Transverse colon (tissue), 4 donors: Measurements from ENCODE around the gene PDXP.

Experiments used
- POLR2A ChIP-seq: fragments of 450-650 bp; IDR thresholded peaks from one replicate; pipeline ENCODE4 v1.6.1; 2016; ENCODE audit warnings: antibody characterized with exemption, mild to moderate bottlenecking, moderate library complexity
- POLR2AphosphoS5 ChIP-seq, 3 donors: sonication (generic); formaldehyde crosslinking; IDR thresholded peaks; one replicate each; pipeline ENCODE4 v1.6.1; 2016; ENCODE audit warnings: antibody characterized with exemption in 3 of 3
- TF ChIP-seq, protein P1 (sequence below), 5 experiments: fragments of 200-600 bp in 3 of 5; fragments of 450-650 bp in 2 of 5; sonication (generic) in 3 of 5; IDR thresholded peaks; 1 replicate in 2 of 5; 2 replicates in 3 of 5; pipeline ENCODE4 v1.5.1; 2016 to 2017; ENCODE audit warnings: antibody characterized with exemption in 5 of 5, inconsistent platforms in 3 of 5, mild to moderate bottlenecking in 2 of 5, moderate library complexity in 1 of 5

- TF ChIP-seq POLR2A (no peak), POLR2AphosphoS5 (IDR thresholded peaks at IDR 0.05) (no peak)
- TF ChIP-seq, protein P1, sequence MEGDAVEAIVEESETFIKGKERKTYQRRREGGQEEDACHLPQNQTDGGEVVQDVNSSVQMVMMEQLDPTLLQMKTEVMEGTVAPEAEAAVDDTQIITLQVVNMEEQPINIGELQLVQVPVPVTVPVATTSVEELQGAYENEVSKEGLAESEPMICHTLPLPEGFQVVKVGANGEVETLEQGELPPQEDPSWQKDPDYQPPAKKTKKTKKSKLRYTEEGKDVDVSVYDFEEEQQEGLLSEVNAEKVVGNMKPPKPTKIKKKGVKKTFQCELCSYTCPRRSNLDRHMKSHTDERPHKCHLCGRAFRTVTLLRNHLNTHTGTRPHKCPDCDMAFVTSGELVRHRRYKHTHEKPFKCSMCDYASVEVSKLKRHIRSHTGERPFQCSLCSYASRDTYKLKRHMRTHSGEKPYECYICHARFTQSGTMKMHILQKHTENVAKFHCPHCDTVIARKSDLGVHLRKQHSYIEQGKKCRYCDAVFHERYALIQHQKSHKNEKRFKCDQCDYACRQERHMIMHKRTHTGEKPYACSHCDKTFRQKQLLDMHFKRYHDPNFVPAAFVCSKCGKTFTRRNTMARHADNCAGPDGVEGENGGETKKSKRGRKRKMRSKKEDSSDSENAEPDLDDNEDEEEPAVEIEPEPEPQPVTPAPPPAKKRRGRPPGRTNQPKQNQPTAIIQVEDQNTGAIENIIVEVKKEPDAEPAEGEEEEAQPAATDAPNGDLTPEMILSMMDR (IDR thresholded peaks at IDR 0.05) = no peak
These were observed 32.5 kb downstream of the PDXP start for GRCh38 chr22:37690901-37691504.
